Stimulated activated CD4-positive, alpha-beta T cell treated with anti-CD3 and anti-CD28 coated beads, Interleukin-12 subunit alpha, Interleukin-12 subunit beta, amount 100 ng/mL, for 4 hours (primary cell): ENCODE measurements around the gene AOPEP.
"Not testable (repeated sequence)": the region's sequence is repeated elsewhere in the genome, so short reads cannot be mapped to it uniquely, and the experiment has no call there.

Experiments used
- DNase-seq: peaks from one replicate; pipeline ENCODE4 v3.0.0-alpha.2; 2020

AOPEP gene

DNA sequence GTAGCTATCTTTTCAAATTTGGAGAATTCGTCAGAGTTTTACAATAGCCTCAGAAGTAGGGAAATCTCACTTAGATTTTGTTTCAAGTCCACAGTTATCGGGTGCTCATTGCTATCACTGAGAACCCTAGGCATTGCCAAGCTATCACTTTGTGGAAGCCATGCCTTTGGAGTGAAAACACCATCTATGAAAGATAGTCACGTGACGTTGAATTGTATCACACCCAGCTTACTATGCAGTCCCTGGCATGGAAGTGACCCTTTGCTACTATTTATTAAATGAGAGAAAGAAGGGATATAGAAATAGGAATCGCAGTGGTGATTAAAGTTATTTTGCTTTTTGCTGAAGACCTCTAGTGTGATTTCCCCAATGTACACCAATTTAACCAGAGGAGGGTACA, 97.2 kb downstream of the AOPEP start:
- DNase-seq = no peak

- no peak for DNase-seq
These were observed 97.9 kb downstream of the AOPEP start for GRCh38 chr9:94824411-94824810.

GRCh38 chr9:94824913-94825610, 98.6 kb downstream of the AOPEP start:
- DNase-seq = no peak

DNA sequence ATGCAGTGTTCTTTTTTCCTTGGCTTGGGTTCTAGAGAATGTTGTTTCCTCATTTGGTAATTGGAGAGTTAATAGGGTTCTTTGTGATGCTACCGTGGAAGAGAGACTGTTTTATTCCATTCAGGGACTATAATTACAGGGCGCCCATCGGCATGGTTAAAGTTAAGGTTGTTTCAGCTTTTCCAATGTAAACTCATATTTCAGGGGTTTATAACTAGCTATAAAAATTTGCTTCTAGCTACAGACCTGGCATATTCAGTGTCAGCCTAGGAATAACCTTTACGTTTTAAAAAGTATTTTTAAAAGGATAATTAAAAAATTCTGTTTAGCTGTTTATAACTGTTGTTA, 99.1 kb downstream of the AOPEP start:
- no peak for DNase-seq

DNA sequence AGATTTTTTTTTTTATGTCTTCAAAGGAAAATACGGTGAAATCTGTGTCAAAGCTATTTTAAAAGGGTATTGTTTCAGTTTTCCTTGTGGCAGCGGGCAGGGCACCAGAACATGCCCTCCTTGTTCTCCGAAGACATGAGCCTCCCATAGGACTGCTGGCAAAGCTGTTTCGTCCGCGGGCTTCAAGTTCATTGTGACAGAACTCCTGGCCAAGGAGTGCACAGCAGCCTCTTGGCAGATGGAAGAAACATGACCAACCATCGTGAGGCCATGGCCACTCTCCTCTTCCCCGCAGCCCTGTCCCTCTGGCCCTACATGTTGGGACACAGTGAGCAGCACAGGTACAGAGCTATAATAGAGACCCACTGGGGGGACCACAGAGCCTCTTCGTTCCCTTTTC, 99.5 kb downstream of the AOPEP start:
- DNase-seq = no peak

- DNase-seq = no peak
These were observed 100.3 kb downstream of the AOPEP start for GRCh38 chr9:94826644-94827410.

DNA sequence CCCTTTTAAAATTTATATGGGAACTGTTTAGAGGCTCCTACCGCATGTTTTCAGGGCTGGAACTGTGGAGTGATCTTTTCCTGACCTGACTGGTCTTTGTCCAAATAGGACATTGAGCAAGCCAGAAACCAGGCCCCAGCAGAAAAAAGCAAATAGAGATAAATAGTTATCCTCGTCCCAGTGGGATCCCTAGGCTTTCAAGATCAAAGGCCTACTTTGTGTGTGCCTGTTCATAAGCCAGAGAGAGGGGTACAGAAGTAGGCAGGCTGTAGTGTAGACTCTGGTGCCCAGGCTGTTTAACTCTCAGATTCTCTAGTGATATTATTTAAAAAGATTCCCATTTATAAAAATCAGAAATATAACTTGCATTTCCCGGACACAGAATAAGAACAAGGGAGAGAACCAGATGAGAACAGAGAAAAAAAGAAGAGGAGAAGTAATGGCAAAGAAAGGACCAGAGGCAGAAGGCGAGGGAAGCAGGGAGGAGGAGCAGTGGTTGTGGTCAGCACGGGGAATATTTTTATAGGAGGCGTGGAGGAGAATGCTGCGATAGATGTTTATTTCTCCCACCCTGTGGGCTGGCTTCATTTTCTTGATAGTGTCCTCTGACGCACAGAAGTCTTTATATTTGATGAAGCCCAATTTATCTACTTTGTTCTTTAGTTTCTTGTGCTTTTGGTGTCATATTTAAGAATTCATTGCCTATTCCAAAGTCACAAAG, 101.2 kb downstream of the AOPEP start:
- DNase-seq = no peak

DNA sequence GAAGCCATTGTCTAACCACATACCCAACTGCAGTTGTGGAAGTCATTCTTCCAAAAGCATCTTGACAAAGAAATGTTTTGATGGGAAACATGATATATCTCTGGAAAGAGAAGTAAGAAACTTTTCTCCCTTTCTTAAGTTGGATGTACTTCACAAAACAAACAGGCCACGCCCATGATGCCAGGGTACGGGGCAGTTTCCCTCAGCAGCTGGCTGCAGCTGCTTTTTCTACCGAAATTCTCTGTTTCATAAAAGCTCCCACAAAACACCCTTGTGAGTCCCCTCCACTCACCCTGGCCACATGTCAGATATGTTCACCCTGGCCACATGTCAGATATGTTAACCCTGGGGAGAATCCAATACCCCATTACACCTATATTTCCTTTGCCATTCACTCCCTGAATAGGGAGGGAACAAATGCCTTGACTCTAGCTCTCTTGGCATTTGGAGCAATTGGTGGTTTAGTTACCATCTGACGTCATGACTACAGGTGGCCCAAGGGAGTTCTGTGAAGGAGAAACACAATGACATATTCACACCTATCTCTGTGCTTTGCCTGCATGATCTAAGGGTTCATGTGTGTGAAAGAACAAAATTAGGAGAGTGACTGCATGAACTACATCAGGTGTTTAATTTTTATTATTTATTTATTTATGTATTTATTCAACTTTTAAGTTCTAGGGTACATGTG, 103.0 kb downstream of the AOPEP start:
- DNase-seq = no peak

- DNase-seq = not testable (repeated sequence)
These were observed 103.6 kb downstream of the AOPEP start for GRCh38 chr9:94830071-94830604.

DNA sequence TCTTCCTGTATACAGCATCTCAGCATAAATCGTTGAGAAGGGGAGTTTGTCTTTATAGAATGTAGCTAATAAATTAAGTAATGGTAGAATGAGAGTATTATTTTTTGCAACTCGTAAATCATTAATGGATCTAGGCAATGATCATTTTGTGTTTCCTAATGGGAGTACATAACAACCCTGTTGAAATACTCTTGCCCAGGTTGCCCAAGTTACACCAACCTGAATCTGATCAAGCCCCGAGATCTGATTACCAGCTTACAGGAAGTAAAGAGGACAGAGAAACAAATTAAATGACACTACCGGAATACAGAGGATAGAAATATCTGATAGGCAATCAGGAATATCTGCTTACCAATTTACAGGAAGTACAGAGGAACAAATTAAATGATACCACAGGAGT, 107.3 kb downstream of the AOPEP start:
- no peak for DNase-seq

- no peak for DNase-seq
These were observed 110.9 kb downstream of the AOPEP start for GRCh38 chr9:94837404-94837803.

GRCh38 chr9:94839398-94839797, 112.9 kb downstream of the AOPEP start:
- no peak for DNase-seq

GRCh38 chr9:94840738-94841137, 114.2 kb downstream of the AOPEP start:
- DNase-seq = no peak

DNA sequence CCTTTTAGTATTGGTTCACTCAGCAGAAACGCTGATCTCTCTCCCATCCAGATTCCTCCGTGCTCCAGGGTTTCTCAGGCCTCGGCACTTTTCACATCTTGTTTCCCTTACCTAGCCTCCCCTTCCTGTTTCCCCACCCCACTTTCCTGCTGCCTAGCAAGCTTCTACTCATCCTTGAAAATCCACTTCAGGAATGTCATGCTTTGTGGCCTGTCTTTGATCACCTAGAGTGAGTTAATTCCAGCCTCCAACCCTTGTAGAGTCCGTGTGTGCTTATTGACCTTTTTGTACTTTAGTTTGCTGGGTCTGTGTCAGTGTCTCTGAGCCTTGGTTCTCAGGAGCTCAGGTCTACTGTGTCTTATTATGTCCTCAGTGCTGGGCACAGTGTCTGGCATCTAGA, 116.6 kb downstream of the AOPEP start:
- DNase-seq = no peak

- no peak for DNase-seq
These were observed 120.2 kb downstream of the AOPEP start for GRCh38 chr9:94846739-94847138.

DNA sequence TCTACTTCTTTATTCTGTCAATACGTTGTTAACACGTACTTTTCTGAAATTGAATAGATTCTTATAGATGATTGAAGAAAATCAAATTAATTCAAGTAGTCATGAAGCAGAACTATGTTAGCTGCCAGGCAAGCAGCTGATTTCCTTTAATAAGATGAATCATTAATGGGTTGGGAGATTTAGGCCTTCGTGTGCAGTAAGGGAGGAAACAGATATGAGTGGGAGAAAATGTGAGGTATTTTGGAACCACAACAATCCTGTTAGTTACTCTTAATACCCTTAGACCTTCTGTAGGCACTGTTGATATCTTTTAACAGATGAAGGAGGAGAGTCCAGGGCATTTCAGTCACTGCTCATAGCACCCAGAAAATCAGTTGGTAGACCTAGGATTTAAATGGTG, 121.0 kb downstream of the AOPEP start:
- no peak for DNase-seq

DNA sequence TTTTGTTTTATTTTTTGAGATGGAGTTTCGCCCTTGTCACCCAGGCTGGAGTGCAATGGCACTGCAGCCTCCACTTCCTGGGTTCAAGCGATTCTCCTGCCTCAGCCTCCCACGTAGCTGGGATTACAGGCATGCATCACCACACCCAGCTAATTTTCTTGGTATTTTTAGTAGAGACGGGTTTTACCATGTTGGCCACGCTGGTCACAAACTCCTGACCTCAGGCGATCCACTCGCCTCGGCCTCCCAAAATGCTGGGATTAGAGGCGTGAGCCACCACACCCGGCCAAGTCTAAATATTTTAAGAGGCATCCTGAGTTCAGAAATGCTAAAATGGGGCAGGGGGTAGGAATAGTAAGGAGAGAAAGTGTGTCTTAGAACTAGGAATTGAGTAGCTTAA, 122.3 kb downstream of the AOPEP start:
- DNase-seq = not testable (repeated sequence)

DNA sequence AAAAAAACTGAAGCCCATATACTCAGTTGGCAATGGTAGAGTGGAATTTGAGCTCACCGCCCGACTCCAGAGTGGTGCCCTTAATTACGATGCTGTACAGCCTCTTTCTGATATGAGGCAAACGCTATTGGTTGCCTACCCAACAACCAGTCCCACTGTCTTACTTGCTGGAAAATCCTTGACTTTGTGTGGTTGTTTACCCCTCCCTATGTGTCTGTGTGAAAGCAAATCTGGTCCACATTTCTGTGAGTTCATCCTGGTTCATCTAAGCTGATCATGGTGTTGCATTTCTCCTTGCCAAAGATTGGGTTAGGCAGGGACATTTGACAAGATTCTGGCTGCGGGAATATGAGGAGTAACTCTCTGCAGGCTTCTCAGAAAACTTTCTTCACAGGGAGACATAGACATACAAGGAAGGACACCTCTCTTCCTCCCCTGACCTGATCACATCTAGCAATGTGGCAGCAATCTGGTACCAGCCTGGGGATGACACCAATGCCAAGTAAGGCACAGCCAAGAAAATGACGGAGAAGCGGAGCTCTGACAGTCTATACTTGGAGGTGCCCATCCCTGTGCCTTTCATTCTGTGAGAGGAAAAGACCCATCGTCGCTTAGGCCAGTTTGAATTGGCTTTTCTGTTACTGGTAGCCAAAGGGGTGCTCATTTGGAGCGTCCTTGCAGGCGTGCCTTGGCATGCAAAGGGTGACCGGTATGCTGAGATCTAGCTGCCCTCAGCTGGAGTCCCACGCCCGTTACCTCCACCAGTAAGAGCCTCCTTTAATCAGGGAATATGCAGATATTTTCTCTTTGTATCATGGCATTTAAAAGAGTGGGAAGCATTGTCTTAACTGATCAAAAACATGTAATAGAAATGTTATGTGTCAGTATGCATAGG, 124.3 kb downstream of the AOPEP start:
- no peak for DNase-seq

DNA sequence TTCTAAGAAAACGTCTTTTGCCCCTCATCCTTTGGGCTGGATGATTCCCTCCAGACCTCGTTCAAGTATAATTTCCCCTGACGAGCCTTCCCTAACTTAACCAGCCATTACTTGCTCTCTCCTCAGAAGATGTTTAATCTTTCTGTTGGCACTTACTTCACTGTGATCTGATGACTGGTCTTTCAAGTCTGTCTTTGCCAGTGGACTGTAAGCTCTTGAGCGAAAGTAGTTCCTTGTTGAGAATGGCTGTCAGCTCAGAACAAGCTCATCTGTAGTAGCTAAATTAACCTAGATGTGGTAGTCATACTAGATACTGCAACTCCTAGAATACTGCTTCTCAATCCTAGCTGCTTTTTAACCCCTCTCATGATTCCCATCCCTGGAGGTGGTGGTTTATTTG, 125.0 kb downstream of the AOPEP start:
- DNase-seq = no peak

DNA sequence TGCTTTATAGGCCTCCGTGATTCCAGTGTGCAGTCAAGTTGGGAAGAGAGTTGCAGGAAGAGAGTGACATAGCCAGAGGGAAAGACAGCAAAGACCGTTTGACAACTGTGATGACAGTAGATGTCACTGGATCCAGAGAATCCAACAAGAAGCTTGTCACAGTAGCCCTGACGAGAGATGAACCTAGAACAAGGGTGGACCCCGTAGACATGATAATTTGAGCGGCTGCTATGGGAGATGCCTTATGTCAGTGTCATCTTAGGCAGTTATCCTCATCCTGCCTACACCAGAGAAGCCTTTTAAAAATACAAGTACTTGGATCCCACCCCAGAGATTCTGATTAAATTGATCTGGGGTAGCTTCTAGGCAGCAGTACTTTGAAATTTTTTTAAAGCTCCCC, 125.4 kb downstream of the AOPEP start:
- no peak for DNase-seq

DNA sequence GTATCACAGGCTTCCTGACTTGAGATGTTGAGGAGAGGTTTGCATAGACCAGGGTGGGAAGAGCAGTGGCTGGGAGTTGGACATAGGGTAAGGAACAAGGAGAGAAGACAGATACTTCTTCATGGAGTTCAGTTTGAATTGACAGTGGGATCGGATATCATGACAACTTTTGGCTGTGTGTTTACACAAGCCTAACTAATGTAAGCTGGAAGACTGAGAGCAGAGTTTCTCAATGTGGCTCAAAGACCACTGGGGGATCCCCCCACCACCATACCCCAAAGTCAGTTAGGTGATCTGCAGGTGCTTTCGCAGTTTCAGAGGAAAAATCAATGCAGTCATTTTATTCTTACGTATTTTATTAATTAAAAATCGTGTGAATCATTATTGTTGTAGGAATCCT, 125.9 kb downstream of the AOPEP start:
- no peak for DNase-seq

- DNase-seq = no peak
These were observed 127.4 kb downstream of the AOPEP start for GRCh38 chr9:94853887-94854286.
